ENCODE data around the gene CDYL2.

The CDYL2 gene

DNA sequence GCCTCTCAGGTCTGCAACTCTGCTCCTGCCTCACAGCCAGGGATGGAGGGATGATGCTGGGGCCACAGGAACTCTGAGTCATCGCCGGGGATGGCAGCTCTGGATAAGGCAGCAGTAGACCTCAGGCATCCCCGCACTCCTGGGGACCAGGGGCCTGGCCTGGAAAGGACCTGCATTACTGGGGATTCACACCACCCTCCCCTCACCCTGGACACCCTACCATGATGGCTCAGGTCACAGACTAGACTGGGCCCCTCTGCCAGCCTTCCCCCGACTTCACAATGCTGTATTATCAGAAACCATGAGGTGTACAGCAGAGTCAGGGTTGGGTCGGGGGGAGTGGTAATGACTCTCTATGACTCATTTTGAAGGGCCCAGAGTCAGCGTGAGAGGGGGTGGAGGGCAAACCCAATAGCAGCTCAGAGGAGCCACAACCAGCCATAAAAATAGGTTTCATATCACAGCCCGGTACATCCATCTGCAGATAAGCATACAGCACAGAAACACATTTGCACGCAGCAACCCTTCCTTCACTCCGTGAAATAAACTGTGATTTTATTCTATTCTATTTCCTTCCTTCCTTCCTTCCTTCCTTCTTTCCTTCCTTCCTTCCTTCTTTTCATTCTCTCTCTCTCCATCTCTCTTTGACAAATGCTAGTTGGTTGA lies 234.8 kb downstream of the CDYL2 start:
- no peaks in the 10 kb centered on the region for H3K27me3 ChIP-seq (ENCODE audit: insufficient read depth, low read length, poor library complexity)
- no peak overlapping the region for H3K4me3 ChIP-seq (ENCODE audit: low read length)
- no peaks in the 10 kb centered on the region for H3K79me2 ChIP-seq (ENCODE audit: control insufficient read depth, insufficient read depth, low read length)
- H3K4me2 ChIP-seq (ENCODE audit: low read length) = no peak overlapping the region
- no peak overlapping the region for H3K4ac ChIP-seq (ENCODE audit: low read depth, low read length)
- H4K5ac ChIP-seq (ENCODE audit: low read length) = no peak overlapping the region
- H3K79me1 ChIP-seq (ENCODE audit: low read length) = no peaks in the 10 kb centered on the region
- H2BK5ac ChIP-seq (ENCODE audit: low read length) = no peak overlapping the region
- no peak overlapping the region for H2BK15ac ChIP-seq (replicated peaks; ENCODE audit: low read depth)
- no peak for DNase-seq
- H3K18ac ChIP-seq (ENCODE audit: low read length) = no peak overlapping the region
- no peaks in the 10 kb centered on the region for H3K36me3 ChIP-seq (ENCODE audit: control insufficient read depth, insufficient read depth, low read length)
- H3K23ac ChIP-seq (ENCODE audit: low read length) = no peak overlapping the region
- WGBS (ENCODE audit: extremely low coverage, insufficient coverage, low lambda C conversion rate) = no CpG with 5 or more reads among the region's 9 CpGs
- H2BK120ac ChIP-seq (ENCODE audit: low read depth, low read length) = no peak overlapping the region
- H3K27ac ChIP-seq (ENCODE audit: low read depth, low read length) = no peak overlapping the region
- no peak overlapping the region for H3K56ac ChIP-seq (ENCODE audit: low read length)
- H3K9ac ChIP-seq (ENCODE audit: low read length) = no peak overlapping the region
- no peak overlapping the region for H2AK5ac ChIP-seq (ENCODE audit: low read length)
- H3K4me1 ChIP-seq (ENCODE audit: control insufficient read depth, low read depth, low read length) = no peaks in the 10 kb centered on the region
- H4K8ac ChIP-seq (ENCODE audit: low read depth, low read length) = no peak overlapping the region

DNA sequence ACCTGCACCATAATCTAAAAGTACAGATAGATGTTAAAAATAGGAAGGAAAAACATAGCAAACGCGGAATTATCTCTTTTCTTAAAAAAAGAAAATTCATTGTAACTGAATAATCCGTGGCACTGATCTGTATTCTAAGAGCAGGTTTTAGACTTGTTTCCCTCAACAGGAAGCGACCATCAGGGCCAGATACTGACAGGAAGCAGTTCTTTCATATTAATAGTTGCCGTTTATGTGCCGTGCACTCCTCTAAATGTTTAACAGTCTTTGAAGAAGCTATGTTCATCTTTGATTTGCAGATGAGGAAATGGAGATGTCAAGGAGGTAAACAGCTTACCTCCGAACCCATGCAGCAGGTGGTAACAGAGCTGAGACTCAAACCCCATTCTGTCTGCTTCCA lies 240.0 kb downstream of the CDYL2 start:
- Histone ChIP-seq H3K79me1 (ENCODE audit: low read length) (no peaks in the 10 kb centered on the region), H3K36me3 (ENCODE audit: control insufficient read depth, insufficient read depth, low read length) (no peaks in the 10 kb centered on the region), H4K5ac (ENCODE audit: low read length) (no peak overlapping the region), H3K18ac (ENCODE audit: low read length) (no peak overlapping the region), H2BK15ac (replicated peaks; ENCODE audit: low read depth) (no peak overlapping the region), H3K4me2 (ENCODE audit: low read length) (no peak overlapping the region), H3K23ac (ENCODE audit: low read length) (no peak overlapping the region), H3K4me1 (ENCODE audit: control insufficient read depth, low read depth, low read length) (no peaks in the 10 kb centered on the region), H3K9ac (ENCODE audit: low read length) (no peak overlapping the region), H3K27me3 (ENCODE audit: insufficient read depth, low read length, poor library complexity) (no peaks in the 10 kb centered on the region), H3K56ac (ENCODE audit: low read length) (no peak overlapping the region), H3K79me2 (ENCODE audit: control insufficient read depth, insufficient read depth, low read length) (no peaks in the 10 kb centered on the region), H4K8ac (ENCODE audit: low read depth, low read length) (no peak overlapping the region), H3K4me3 (ENCODE audit: low read length) (no peak overlapping the region), H2BK120ac (ENCODE audit: low read depth, low read length) (no peak overlapping the region), H2BK5ac (ENCODE audit: low read length) (no peak overlapping the region), H3K4ac (ENCODE audit: low read depth, low read length) (no peak overlapping the region), H3K27ac (ENCODE audit: low read depth, low read length) (no peak overlapping the region), H2AK5ac (ENCODE audit: low read length) (no peak overlapping the region)
- WGBS (ENCODE audit: extremely low coverage, insufficient coverage, low lambda C conversion rate) = no CpG with 5 or more reads among the region's 7 CpGs
- DNase-seq = no peak

DNA sequence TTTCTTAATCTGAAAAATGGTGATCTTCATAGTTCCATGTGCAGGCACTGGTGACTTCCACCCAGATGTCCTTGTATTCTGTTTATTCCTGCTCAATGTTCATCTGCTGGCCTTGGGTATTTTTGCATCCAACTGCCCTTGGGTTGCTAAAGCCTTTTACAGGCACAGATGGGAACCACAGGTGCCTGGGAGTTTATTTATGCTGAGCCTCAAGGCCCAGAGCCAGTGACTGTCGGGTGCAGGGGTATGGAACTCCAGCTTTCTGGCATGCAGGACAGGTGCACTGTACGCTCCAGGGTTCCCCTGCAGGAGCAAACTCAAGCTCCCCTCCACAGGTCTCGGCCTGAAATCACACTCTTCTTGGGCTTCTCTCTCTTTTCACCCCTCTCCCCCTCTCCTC lies 241.3 kb downstream of the CDYL2 start:
- no peak overlapping the region for H3K27ac ChIP-seq (ENCODE audit: low read depth, low read length)
- no peak overlapping the region for H3K23ac ChIP-seq (ENCODE audit: low read length)
- H4K5ac ChIP-seq (ENCODE audit: low read length) = no peak overlapping the region
- H3K9ac ChIP-seq (ENCODE audit: low read length) = no peak overlapping the region
- no peak overlapping the region for H3K4me3 ChIP-seq (ENCODE audit: low read length)
- no peaks in the 10 kb centered on the region for H3K79me1 ChIP-seq (ENCODE audit: low read length)
- H3K79me2 ChIP-seq (ENCODE audit: control insufficient read depth, insufficient read depth, low read length) = no peaks in the 10 kb centered on the region
- no peak for DNase-seq
- no peak overlapping the region for H2BK120ac ChIP-seq (ENCODE audit: low read depth, low read length)
- H3K18ac ChIP-seq (ENCODE audit: low read length) = no peak overlapping the region
- H4K8ac ChIP-seq (ENCODE audit: low read depth, low read length) = no peak overlapping the region
- H3K56ac ChIP-seq (ENCODE audit: low read length) = no peak overlapping the region
- no peaks in the 10 kb centered on the region for H3K4me1 ChIP-seq (ENCODE audit: control insufficient read depth, low read depth, low read length)
- no peak overlapping the region for H2BK15ac ChIP-seq (replicated peaks; ENCODE audit: low read depth)
- H2AK5ac ChIP-seq (ENCODE audit: low read length) = no peak overlapping the region
- H2BK5ac ChIP-seq (ENCODE audit: low read length) = no peak overlapping the region
- no peaks in the 10 kb centered on the region for H3K27me3 ChIP-seq (ENCODE audit: insufficient read depth, low read length, poor library complexity)
- no peak overlapping the region for H3K4me2 ChIP-seq (ENCODE audit: low read length)
- H3K36me3 ChIP-seq (ENCODE audit: control insufficient read depth, insufficient read depth, low read length) = no peaks in the 10 kb centered on the region
- no peak overlapping the region for H3K4ac ChIP-seq (ENCODE audit: low read depth, low read length)
- WGBS (ENCODE audit: extremely low coverage, insufficient coverage, low lambda C conversion rate) = no CpG with 5 or more reads among the region's 3 CpGs

DNA sequence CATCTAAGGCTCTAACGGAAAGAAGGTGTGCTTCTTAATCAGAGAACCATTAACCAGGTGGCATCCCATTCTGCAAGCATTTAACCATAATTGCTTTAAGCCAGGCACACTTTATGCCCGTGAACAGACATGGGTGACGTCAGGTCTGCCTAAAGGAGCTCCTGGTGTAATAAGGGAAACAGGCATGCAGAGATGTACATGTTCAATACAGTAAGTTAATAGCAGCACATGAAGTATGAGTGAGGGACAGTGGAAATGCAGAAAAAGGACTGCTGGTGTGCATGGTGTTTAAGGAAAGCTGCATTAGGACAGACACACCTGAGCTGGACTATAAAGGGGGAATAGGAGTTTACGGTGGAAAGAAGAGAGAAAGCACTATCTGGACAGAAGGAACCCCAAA lies 245.0 kb downstream of the CDYL2 start:
- Histone ChIP-seq H3K23ac (ENCODE audit: low read length) (no peak overlapping the region), H2AK5ac (ENCODE audit: low read length) (no peak overlapping the region), H3K4me2 (ENCODE audit: low read length) (no peak overlapping the region), H3K4me3 (ENCODE audit: low read length) (no peak overlapping the region), H3K27me3 (ENCODE audit: insufficient read depth, low read length, poor library complexity) (no peaks in the 10 kb centered on the region), H3K4me1 (ENCODE audit: control insufficient read depth, low read depth, low read length) (no peaks in the 10 kb centered on the region), H3K27ac (ENCODE audit: low read depth, low read length) (no peak overlapping the region), H3K79me1 (ENCODE audit: low read length) (no peaks in the 10 kb centered on the region), H3K79me2 (ENCODE audit: control insufficient read depth, insufficient read depth, low read length) (no peaks in the 10 kb centered on the region), H2BK120ac (ENCODE audit: low read depth, low read length) (no peak overlapping the region), H2BK15ac (replicated peaks; ENCODE audit: low read depth) (no peak overlapping the region), H4K5ac (ENCODE audit: low read length) (no peak overlapping the region), H3K18ac (ENCODE audit: low read length) (no peak overlapping the region), H3K36me3 (ENCODE audit: control insufficient read depth, insufficient read depth, low read length) (no peaks in the 10 kb centered on the region), H4K8ac (ENCODE audit: low read depth, low read length) (no peak overlapping the region), H3K9ac (ENCODE audit: low read length) (no peak overlapping the region), H3K4ac (ENCODE audit: low read depth, low read length) (no peak overlapping the region), H2BK5ac (ENCODE audit: low read length) (no peak overlapping the region), H3K56ac (ENCODE audit: low read length) (no peak overlapping the region)
- WGBS (ENCODE audit: extremely low coverage, insufficient coverage, low lambda C conversion rate) = no CpG with 5 or more reads among the region's 4 CpGs
- no peak for DNase-seq

DNA sequence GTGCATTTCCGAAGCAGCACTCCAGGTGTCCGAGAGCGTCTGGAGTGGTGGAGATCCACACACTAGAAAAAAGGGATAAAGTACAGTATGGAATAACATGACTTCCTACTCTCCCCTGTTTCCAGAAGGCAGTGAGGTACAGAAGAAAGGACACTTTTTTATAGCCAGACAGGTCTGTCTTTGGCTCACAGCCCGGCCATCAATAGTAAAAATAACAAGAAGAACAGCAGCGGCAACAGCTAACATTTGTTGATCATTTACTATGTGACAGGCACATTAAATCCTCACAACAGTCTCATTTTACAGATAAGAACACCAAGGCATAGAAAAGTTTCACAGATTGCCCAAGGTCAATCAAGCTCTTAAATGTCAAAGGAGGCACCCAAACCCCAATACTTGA lies 247.4 kb downstream of the CDYL2 start:
- no peak overlapping the region for H2BK120ac ChIP-seq (ENCODE audit: low read depth, low read length)
- DNase-seq = no peak
- no peak overlapping the region for H4K5ac ChIP-seq (ENCODE audit: low read length)
- no peak overlapping the region for H3K4ac ChIP-seq (ENCODE audit: low read depth, low read length)
- H3K79me2 ChIP-seq (ENCODE audit: control insufficient read depth, insufficient read depth, low read length) = no peaks in the 10 kb centered on the region
- no peaks in the 10 kb centered on the region for H3K4me1 ChIP-seq (ENCODE audit: control insufficient read depth, low read depth, low read length)
- H3K23ac ChIP-seq (ENCODE audit: low read length) = no peak overlapping the region
- no peak overlapping the region for H3K18ac ChIP-seq (ENCODE audit: low read length)
- H2BK5ac ChIP-seq (ENCODE audit: low read length) = no peak overlapping the region
- no peak overlapping the region for H3K4me2 ChIP-seq (ENCODE audit: low read length)
- no peak overlapping the region for H3K56ac ChIP-seq (ENCODE audit: low read length)
- H2BK15ac ChIP-seq (replicated peaks; ENCODE audit: low read depth) = no peak overlapping the region
- H3K79me1 ChIP-seq (ENCODE audit: low read length) = no peaks in the 10 kb centered on the region
- H3K4me3 ChIP-seq (ENCODE audit: low read length) = no peak overlapping the region
- H4K8ac ChIP-seq (ENCODE audit: low read depth, low read length) = no peak overlapping the region
- no peaks in the 10 kb centered on the region for H3K36me3 ChIP-seq (ENCODE audit: control insufficient read depth, insufficient read depth, low read length)
- no peak overlapping the region for H2AK5ac ChIP-seq (ENCODE audit: low read length)
- no CpG with 5 or more reads among the region's 5 CpGs for WGBS (ENCODE audit: extremely low coverage, insufficient coverage, low lambda C conversion rate)
- H3K9ac ChIP-seq (ENCODE audit: low read length) = no peak overlapping the region
- no peak overlapping the region for H3K27ac ChIP-seq (ENCODE audit: low read depth, low read length)
- no peaks in the 10 kb centered on the region for H3K27me3 ChIP-seq (ENCODE audit: insufficient read depth, low read length, poor library complexity)

DNA sequence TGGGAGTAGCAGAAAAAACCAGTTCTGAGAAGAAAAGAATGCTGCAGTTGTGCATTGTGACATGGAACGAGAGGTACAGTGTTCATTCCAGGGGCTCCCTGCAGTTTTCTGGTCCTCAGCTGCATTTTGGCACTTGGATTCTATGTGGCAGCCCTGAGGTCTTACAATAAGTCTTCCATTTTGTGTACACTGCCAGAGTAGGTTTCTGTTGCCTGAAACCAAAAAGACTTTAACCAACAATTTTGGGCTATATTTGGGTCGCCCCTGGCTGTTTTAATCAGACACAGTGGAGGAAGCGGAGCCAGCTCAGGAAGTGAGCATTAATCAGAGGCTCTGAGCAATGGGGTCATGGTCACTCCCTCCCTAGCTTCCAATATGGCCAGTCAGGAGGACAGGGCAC lies 247.9 kb downstream of the CDYL2 start:
- no peak overlapping the region for H3K9ac ChIP-seq (ENCODE audit: low read length)
- no peak overlapping the region for H3K56ac ChIP-seq (ENCODE audit: low read length)
- no peak overlapping the region for H3K23ac ChIP-seq (ENCODE audit: low read length)
- no peak overlapping the region for H4K5ac ChIP-seq (ENCODE audit: low read length)
- H2AK5ac ChIP-seq (ENCODE audit: low read length) = no peak overlapping the region
- no peak overlapping the region for H2BK5ac ChIP-seq (ENCODE audit: low read length)
- no peaks in the 10 kb centered on the region for H3K79me2 ChIP-seq (ENCODE audit: control insufficient read depth, insufficient read depth, low read length)
- no peaks in the 10 kb centered on the region for H3K36me3 ChIP-seq (ENCODE audit: control insufficient read depth, insufficient read depth, low read length)
- no peak overlapping the region for H3K4me2 ChIP-seq (ENCODE audit: low read length)
- H4K8ac ChIP-seq (ENCODE audit: low read depth, low read length) = no peak overlapping the region
- no peak overlapping the region for H2BK120ac ChIP-seq (ENCODE audit: low read depth, low read length)
- no peak overlapping the region for H2BK15ac ChIP-seq (replicated peaks; ENCODE audit: low read depth)
- no peak overlapping the region for H3K4ac ChIP-seq (ENCODE audit: low read depth, low read length)
- no peak for DNase-seq
- H3K4me3 ChIP-seq (ENCODE audit: low read length) = no peak overlapping the region
- H3K79me1 ChIP-seq (ENCODE audit: low read length) = no peaks in the 10 kb centered on the region
- WGBS (ENCODE audit: extremely low coverage, insufficient coverage, low lambda C conversion rate) = no CpG with 5 or more reads among the region's 3 CpGs
- H3K4me1 ChIP-seq (ENCODE audit: control insufficient read depth, low read depth, low read length) = no peaks in the 10 kb centered on the region
- H3K18ac ChIP-seq (ENCODE audit: low read length) = no peak overlapping the region
- no peak overlapping the region for H3K27ac ChIP-seq (ENCODE audit: low read depth, low read length)
- no peaks in the 10 kb centered on the region for H3K27me3 ChIP-seq (ENCODE audit: insufficient read depth, low read length, poor library complexity)

Data from mesendoderm (in vitro differentiated cells).